GM19397 (cell line): Measurements from ENCODE around the gene RNF166.
A peak's percentile ranks its signal among the peaks of the same experiment; 100 is the strongest.

Experiments used
- ATAC-seq: cut with Tn5 transposase; IDR thresholded peaks from one replicate; pipeline ENCODE4 v1.9.1; 2021; ENCODE audit warnings: mild to moderate bottlenecking, moderate library complexity; ENCODE audit not compliant: unreplicated experiment

RNF166 gene

GRCh38 chr16:88694221-88695087, 11.8 kb downstream of the RNF166 start:
- no peak for ATAC-seq

DNA sequence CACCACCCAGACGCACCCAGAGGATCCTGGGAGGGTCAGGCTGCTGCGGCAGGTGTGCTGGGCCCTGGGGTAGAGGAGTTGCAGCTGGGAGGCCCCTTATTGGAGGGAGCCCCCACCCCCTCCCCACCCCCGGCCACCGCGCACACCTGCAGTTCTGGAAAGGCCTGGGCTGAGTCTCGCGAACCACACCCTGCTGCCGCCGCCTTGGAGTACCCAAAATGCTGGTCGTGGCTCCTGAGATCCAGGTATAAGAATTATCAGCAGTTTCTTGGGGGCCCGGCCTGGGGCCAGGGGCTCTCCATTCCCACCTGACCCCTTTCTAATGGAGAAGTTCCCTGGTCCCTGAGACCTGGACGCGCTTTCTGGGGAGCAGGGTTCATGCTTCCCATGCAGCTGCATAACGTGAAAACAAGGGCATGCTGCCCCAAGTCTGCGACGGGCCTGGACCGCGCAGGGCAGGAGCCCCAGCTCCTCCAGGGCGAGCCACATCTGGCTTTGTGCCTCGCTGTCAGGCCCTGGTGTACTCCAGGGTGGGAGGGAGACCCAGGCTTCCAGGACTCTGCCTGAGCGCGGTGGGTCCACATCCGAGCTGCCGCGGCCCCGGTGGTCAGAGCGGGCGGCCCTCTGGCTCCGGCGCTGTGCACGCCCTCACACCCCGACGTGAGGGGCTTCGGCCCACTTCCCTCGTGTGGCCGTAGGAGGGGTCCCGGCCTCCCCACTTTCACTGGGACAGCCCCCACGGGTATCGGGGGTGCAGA, 12.6 kb downstream of the RNF166 start:
- no peak for ATAC-seq

GRCh38 chr16:88692861-88693260, 13.3 kb downstream of the RNF166 start:
- ATAC-seq, result no peak

DNA sequence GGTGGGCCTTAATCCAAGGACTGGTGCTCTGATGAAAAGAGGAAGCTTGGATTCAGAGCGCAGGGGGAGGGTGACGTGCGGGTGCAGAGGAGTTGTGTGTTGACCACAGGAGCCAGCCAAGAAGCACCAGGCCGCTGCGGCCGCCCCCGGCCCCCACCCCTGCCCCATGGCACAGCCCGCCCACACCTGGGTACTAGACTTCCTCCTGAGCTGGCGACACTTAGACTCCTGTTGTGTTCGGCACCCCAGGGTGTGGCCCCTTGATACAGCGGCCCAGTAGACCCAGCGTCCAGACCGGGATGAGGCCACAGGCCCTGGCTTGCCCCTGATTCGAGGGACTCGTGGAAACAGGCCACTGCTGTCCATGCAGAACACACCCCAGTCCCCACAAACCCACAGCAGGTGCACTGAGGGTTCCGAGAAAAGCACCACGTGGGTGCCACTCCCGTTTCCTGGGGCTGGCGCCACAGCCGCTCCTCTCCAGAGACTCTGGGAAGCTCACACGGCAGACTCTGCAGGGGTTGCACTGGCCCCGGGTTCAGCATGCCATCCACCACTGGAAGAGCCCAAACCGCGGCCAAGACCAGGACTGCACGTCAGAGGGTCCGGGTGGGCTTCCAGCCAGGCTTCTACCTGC, 14.2 kb downstream of the RNF166 start:
- ATAC-seq, result no peak

GRCh38 chr16:88691129-88691813, 14.9 kb downstream of the RNF166 start:
- ATAC-seq, result no peak

DNA sequence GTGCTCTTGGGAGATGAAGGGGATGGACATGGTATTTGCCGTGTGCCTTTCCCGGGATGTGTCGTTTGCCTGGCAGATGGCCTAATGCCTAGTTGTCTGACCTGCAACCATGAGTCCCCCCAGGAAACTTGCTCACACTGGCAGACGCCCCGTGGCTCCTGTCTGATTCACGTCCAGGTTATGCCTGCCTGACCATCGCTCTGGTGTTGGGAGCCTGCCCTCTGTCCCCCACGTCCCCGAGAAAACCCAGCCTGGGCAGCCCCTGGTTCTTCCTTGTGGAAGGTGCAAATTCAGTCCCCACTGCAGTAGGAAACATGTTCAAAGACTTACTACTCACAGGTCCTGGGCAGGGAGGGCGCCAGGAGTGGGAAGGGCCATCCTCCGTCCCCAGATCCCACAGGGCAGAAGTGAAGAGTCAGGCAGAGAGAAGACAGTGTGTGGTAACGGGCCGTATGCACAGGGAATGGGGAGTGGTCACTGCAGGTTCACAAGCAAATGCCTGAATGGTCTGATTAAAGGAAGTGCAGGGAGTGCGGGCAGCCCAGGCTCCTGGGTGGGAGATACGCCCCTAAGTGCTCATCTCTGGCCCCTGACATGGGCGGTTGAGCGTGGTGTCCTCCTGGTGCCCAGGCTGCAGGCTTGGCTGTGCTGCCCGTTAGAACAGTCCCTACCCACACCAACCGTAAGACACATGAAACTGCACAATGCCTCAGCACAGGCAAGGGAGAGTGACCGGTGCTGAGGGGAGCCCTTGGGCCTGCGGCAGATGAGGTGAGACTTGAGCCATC, 15.7 kb downstream of the RNF166 start:
- no peak for ATAC-seq

DNA sequence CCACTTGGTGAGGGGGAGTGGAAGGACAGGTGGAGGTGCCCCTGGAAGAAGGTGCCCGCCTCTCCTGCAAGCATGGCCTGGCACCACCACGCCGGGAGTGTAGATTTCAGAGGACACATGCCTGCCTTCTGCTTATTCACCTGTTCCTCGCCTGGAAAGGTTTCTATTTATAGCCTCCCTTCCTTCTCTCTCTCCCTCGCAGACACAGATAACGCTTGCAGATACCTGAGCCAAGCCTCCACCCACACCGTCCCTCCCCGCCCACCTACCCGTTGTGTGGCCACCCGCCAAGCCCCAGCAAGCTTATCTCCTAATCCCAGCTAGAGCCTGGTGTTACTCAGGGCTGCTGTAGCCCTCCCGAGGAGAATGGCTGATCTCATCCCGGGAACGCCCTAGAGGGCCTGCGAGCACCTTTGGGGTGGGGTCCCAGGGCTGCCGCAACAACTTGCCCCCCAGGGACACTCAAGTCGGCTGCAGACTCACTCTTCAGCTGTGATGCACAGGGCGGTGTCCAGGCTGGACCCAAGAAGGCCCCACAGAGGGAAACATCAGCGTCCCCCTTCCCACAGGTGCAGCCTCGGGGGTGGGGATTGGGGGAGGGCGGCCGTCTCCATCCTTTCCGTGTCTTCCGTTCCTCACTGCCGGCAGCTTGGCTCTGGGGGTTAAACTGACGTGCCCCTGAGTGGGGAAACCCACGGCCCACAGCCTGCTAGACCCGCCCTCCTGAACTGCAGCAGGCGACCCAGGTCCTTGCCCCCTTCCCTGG, 18.0 kb downstream of the RNF166 start:
- ATAC-seq, result no peak

GRCh38 chr16:88687676-88688012, 18.6 kb downstream of the RNF166 start:
- no peak for ATAC-seq

DNA sequence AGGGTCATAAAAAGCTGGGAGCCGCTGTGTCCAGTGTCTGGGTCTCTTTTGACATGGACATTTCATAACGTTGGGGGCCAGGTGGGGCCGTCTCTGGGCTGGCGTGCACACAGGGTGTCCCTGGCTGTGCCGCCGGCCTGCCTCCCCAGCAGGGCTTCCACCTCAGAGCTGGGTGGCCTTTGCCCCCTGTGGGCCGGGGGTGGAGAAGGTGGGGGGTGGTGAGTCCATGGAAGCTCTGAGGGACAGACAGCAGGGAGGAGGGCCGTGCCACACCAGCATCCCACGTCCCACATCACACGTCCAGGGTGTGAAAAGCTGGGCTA, 19.0 kb downstream of the RNF166 start:
- ATAC-seq, result no peak

- peak; percentile 59 for ATAC-seq
Observed at GRCh38 chr16:88686439-88687253, 19.6 kb downstream of the RNF166 start, which contains the start of gene SNAI3. SNAI3 (minus strand) TSS chr16:88686507; CDS start chr16:88686406, 101 bp downstream.

GRCh38 chr16:88686062-88686438, 20.2 kb downstream of the RNF166 start:
- peak; percentile 16 for ATAC-seq

- no peak for ATAC-seq
Observed at GRCh38 chr16:88685156-88686061, 20.8 kb downstream of the RNF166 start.

- no peak for ATAC-seq
Observed at GRCh38 chr16:88684569-88685155, 21.5 kb downstream of the RNF166 start.

DNA sequence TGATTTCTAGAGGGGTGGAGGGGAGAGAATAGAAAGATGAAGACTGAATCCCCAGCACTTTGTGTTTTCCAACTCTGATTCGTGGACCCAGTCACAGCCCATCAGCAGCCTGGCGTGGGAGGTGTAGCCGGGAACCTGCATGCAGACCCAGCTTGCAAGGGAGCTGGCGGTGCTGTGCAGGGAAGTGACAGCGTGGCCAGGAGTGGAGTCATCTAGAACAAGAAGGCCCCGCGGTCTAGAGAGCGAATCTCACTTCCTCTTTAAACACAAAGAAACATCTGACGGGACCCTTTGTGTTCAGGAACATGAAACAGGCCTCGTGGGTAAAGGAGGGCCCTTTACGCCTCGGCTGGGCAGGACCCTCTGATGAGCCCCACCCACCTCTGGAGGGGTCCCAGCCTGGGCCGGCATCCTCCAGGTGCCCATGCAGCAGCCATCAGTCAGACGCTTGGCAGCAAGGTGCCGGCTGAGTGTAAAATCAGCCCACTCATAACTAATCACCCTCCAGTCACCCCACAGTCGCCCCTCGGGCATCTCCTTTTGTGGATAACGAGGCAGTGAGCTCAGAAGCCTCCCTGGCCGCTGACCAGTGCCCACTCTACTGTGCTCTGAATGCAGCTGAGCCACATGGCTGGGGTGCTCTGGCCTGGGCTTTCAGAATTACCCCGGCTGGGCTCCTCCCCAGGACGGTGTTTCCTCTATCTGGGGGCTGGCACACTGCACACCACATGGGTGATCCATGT, 24.3 kb downstream of the RNF166 start:
- ATAC-seq, result peak; percentile 67

DNA sequence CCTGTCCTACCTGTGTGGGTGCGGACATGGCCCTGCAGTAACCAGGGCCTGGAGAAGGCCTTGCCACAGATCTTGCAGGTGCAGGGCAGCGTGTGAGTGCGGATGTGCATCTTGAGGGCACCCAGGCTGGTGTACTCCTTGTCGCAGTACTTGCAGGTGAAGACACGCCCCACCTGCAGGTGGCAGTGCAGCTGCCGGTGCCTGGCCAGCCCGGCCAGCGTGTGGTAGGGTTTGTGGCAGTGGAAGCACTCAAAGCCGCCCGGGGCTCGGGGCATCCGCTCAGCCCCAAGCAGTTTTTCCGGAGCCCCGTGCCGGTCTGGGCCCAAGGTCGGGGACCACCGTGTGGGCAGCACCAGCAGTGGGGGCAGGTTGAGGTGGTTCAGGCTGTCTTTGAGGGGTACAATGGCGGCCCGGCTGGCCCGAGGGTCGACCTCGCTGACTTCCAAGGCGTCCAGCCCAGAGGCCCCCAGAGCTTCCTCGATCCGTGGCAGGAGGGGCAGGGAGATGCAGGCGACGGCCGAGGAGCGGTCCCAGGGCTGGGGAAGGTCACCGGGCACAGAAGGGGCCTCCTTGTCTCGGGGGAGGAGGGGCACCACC, 25.0 kb downstream of the RNF166 start:
- ATAC-seq, result peak; percentile 5

DNA sequence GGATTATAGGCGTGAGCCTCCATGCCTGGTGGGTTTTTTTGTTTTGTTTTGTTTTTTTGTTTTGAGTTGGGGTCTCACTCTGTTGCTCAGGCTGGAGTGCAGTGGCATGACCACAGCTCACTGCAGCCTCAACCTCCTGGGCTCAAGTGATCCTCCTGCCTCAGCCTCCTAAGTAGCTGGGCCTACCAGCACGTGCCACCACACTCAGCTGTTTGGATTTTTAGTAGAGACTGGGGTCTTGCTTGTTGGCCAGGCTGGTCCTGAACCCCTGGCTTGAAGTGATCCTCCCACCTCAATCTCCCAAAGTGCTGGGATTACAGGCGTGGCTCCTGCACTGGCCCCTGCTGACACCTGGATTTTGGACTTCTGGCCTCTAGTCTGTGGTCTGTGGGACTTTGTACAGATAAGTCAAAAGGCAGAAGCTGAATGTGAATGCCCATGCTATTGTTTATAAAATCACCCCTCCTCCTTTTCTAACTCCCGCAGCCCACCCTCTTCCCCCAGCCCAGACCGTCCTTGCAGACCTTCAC, 25.6 kb downstream of the RNF166 start:
- ATAC-seq, result no peak
